Hepatic stellate cell (primary cell): ENCODE measurements around the gene TERB1.

Experiments
- DNase-seq: peaks from one replicate; pipeline ENCODE4 v3.0.0; 2011; ENCODE audit warnings: low spot score

Gene TERB1

GRCh38 chr16:66741950-66742808 lies 59.2 kb downstream of the TERB1 start:
- no peak for DNase-seq

GRCh38 chr16:66741169-66741900 lies 60.0 kb downstream of the TERB1 start:
- peak; percentile 77 for DNase-seq

GRCh38 chr16:66740533-66740932 lies 60.9 kb downstream of the TERB1 start:
- DNase-seq, result no peak

- DNase-seq, result peak; percentile 67
Observed at GRCh38 chr16:66740010-66740409, 61.4 kb downstream of the TERB1 start.

GRCh38 chr16:66735891-66736290 lies 65.5 kb downstream of the TERB1 start:
- no peak for DNase-seq

GRCh38 chr16:66731101-66731500 lies 70.3 kb downstream of the TERB1 start:
- DNase-seq, result no peak

- DNase-seq, result no peak
Observed at GRCh38 chr16:66728804-66729203, 72.6 kb downstream of the TERB1 start.

GRCh38 chr16:66728117-66728787 lies 73.1 kb downstream of the TERB1 start:
- peak; percentile 53 for DNase-seq

GRCh38 chr16:66720766-66721165 lies 80.6 kb downstream of the TERB1 start:
- DNase-seq, result no peak

GRCh38 chr16:66719246-66719645 lies 82.1 kb downstream of the TERB1 start:
- DNase-seq, result no peak

- DNase-seq, result no peak
Observed at GRCh38 chr16:66717776-66718175, 83.6 kb downstream of the TERB1 start.

GRCh38 chr16:66717112-66717675 lies 84.2 kb downstream of the TERB1 start:
- no peak for DNase-seq

- no peak for DNase-seq
Observed at GRCh38 chr16:66714654-66715307, 86.6 kb downstream of the TERB1 start.

- no peak for DNase-seq
Observed at GRCh38 chr16:66714062-66714461, 87.3 kb downstream of the TERB1 start.

GRCh38 chr16:66713076-66713475 lies 88.3 kb downstream of the TERB1 start:
- no peak for DNase-seq

GRCh38 chr16:66712512-66712911 lies 88.9 kb downstream of the TERB1 start:
- DNase-seq, result no peak

- no peak for DNase-seq
Observed at GRCh38 chr16:66711581-66711980, 89.8 kb downstream of the TERB1 start.

- peak; percentile 41 for DNase-seq
Observed at GRCh38 chr16:66706506-66706880, 94.9 kb downstream of the TERB1 start.

GRCh38 chr16:66705790-66706505 lies 95.4 kb downstream of the TERB1 start:
- peak; percentile 77 for DNase-seq
